ENCODE data around the gene ATG101.
"Not testable (repeated sequence)": the region's sequence is repeated elsewhere in the genome, so short reads cannot be mapped to it uniquely, and the experiment has no call there.

ATG101 gene

DNA sequence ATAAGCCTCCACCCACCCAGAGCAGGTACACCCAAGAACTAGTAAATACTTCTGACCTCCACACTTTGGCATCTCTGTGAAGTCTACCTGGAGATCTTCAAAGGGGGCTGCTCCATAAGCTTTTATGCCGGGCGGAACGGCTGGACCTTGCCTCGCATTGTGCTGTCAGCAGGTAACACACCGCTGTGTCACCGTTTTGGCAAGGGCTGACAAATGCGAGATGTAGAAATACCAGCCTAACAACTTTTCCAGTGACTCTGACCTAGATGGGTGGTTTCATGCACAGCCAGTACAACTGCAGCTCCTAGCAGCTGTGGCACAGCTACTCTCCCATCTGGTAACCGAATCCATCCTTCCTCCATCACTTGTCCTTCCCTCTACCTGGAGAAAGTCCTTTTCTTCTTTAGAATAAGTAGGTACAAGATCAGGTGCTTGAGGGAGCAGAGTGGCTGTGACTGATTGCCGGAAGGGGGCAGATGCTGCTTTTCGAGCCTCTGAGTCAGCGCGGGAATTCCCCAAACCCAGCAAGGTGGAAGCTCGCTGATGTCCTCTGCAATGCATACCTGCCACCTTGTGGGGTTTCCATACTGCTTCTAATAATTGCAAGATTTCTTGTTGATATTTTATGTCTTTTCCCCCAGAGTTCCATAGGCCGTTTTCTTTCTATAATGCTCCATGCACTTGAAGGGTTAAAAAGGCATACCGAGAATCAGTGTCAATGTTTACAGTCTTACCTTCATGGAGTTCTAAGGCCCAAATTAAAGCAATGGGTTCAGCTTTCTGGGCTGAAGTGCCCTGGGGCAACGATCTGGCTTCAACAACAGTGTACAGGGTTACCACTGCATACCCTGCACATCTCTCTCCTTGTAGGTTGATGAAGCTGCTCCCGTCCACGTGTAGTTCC lies 46.7 kb downstream of the ATG101 start:
- peak; percentile 50 for DNase-seq

DNA sequence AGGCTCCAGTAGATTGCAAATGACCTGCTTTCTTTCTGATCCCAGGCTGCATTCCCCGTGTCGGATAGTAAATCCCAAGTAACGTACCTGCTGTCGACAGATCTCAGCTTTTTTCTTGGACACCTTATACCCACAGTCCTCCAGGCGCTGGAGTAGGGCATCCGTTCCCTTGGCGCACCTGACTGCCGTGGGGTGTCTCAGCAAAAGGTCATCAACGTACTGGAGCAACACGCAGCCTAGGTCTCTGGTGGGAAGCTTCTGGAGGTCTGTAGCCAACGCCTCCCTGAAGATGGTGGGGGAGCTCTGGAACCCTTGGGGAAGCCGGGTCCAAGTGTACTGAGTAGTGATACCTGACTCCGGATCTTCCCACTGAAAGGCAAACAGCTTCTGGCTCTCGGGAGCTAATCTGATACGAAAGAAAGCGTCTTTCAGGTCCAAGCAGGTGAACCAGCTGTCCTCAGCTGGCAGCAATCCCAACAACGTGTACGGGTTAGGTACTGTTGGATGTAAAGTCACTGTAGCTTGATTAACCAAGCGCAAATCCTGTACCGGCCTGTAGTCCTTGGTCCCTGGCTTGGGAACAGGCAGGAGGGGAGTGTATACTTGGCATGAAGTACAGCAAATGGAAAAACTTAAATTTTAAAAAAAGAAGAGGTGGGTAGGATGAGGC lies 48.2 kb downstream of the ATG101 start:
- DNase-seq: not testable (repeated sequence)

DNA sequence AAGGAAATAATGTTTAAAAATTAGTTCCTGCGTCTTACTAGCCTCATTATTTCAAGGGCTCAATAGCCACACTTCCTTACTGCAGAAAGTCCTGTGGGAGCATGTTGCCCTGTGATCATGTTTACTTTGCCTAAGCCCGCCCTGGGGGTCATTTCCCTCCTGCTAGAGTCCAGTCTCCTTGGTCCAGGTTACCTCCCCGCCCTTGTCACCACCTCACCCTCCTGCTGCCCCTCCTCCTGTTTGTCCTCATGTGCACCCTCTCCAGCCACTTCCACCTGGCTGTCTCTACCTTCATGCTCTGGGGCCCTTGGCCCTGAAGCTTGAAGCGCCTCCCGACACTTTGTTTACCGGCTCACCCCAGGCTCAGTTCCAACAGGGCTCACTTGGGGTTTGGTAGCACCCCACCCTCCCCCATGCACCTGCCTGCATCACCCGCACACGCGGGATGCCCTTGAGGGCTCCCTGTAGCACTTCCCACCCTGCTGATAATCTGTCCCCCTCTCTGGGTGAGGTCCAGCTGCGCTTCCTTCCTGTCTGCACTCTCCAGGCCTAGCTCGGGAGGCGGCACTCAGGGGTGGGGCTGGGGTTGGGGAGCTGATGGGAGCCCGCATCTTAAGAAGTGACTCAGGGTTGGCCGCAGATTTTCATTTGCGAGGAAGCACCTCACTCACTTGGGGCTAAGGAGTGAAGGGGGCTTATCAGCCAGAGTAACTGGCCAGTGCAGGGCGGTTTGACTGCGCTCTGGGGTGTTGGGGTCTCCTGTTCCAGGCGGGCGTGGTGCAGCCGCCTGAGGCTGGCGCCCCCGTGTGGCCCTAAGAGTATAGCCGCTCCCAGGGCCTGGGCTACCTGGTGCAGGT lies 49.8 kb downstream of the ATG101 start:
- DNase-seq: no peak

DNA sequence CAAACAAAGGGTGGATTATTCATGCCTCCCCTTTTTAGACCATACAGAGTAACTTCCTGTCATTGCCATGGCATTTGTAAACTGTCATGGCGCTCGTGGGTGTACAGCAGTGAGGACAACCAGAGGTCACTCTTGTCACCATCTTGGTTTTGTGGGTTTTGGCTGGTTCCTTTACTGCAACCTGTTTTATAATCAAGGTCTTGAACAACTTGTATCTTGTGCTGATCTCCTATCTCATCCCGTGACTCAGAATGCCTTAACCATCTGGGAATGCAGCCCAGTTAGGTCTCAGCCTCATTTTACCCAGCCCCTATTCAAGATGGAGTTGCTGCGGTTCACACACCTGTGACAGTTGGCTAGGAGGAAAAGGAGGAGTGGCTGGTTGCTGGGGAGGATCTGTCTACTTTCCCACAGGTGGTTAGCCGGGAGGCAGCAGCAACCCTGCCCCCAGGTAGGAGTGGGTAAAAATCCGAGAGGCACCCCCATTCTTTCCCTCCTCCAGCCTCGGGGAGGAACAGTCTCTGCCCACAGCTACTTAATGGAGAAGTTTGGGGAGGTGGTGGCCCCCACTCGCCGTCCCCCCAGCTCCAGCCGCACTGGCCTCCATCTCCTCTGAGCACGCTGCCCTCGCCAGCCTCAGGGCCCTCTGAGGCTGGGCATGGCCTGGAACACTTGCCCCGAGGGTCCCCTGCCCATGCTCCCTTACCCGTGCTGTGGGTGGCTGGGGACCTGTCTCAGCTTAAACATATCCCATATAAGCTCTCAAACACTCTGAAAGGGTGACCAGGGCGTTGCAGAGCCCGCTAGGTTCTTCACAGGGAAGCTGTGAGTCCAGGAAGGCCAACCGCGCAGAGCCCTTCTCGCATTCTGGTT lies 51.4 kb downstream of the ATG101 start:
- no peak for DNase-seq

GRCh38 chr12:52121824-52122539 lies 52.2 kb downstream of the ATG101 start:
- DNase-seq: peak; percentile 49

DNA sequence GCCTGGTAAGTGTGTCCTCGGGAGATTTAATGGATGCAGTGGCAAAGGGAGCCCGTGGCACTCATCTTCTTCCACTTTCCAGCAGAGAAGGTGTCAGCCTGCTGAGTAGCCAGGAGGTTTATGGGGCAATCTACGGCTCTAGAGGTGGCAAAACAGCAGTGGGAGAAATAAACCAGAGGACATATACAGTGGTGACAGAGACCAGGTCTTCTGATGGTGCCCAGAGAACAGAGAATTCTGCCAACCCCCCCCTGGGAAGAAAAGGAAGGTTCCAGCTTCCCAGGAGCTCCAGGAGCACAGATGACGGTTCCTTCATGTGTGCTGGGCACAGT lies 52.7 kb downstream of the ATG101 start:
- no peak for DNase-seq

GRCh38 chr12:52122904-52123303 lies 53.1 kb downstream of the ATG101 start:
- DNase-seq: no peak

DNA sequence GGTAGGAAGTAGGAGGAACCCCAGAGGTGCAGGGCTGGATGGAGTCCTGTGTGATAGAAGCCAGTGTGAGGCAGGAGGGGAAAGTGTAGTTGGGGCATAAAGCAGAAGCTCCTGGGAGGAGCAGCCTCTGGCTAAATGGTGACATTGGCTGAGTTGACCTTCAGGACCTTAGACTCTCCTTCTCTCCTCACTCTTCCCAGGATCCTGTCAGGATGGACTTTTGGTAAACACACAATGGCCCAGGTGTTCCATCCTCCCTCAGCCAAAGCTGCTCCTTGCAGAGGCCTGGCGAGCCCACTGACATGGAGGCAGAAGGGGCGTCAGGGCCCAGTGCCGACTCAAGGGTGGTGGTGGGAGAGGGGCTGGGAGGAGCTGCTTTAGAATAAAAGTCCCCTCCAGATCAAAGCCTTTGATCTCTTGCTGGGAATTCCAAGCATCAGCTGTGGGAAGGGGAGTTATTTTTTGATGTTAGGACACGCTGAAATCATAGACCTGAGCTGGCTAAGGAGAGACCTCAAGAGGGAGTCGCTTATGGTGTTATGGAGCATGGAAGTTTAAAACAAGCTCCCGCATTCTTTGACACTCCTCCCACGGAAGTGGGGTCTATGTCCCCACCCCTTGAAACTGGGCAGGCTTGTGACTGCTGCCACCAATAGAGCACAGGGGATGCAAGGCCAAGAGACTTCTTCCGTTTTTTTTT lies 53.9 kb downstream of the ATG101 start:
- no peak for DNase-seq

GRCh38 chr12:52125476-52125900 lies 55.7 kb downstream of the ATG101 start:
- DNase-seq: no peak

- DNase-seq: no peak
Observed at GRCh38 chr12:52126050-52126604, 56.3 kb downstream of the ATG101 start.

Data from effector CD4-positive, alpha-beta T cell (primary cell).